ENCODE results near the gene NUDT16L1. TPM values are rescaled to one million over a fixed set of nuclear protein-coding genes. Genes with fewer than 3 reads are reported as not detected.
"Not testable (repeated sequence)": the region's sequence is repeated elsewhere in the genome, so short reads cannot be mapped to it uniquely, and the experiment has no call there.

Gene NUDT16L1
- total and polyA plus RNA-seq, 2 experiments from 2014 or later, result 84.4 to 157 TPM

DNA sequence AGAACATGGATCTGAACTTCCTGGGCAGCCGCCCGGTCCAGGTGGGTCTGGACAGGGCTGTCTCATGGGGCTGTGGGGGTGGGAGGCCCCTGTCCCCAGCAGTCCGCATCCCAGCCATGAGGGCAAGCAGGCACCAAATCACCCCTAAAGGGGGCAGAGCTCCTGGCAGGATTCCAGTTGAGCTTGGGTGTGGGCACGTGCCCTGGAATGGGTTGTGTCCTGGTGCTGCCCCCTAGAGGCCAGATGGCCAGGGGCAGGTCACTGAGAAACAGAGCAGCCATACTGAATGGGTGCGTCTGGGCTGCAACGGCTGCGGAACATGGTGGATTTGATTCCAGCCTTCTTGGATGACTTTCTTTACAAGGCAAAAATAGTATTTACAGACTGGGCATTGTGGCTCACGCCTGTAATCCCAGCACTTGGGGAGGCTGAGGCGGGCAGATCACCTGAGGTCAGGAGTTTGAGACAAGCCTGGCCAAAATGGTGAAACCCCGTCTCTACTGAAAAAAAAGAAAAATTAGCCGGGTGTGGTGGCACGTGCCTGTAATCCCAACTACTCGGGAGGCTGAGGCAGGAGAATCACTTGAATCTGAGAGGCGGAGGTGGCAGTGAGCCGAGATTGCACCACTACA lies 42.8 kb upstream of the NUDT16L1 start:
- H3K4me3 ChIP-seq; H3K27me3 ChIP-seq; H3K27ac ChIP-seq; H3K36me3 ChIP-seq; H3K9me3 ChIP-seq (ENCODE audit: low read depth); H3K4me1 ChIP-seq (ENCODE audit: low read depth): not testable (repeated sequence)
- DNase-seq (ENCODE audit: low read depth in 1 of 2, low spot score in 1 of 2), result peak; percentile 53 to 57
- TF ChIP-seq CTCF (IDR thresholded peaks at IDR 0.05; ENCODE audit: low read depth, low read length), result peak; percentile 72

DNA sequence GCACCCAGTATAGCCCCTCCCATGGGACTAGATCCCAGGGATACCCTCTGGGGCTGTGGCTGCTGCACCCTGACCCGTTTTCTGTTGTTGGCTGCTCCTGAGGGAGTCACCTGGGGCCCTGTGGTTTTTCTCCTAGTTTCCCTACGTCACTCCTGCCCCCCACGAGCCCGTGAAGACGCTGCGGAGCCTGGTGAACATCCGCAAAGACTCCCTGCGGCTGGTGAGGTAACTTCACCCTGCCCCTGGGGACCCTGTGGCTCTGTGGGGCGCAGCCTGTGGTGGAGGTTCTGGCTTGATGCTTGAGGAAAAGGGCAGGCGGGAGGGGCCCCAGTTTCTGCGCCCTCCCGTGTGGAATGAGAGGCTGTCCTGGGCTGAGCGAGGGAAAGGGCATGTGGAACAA lies 41.5 kb upstream of the NUDT16L1 start:
- H3K36me3 ChIP-seq, result peaks cover 4% of the 10 kb centered on the region
- no peak for DNase-seq (ENCODE audit: low read depth in 1 of 2, low spot score in 1 of 2)
- no peaks in the 10 kb centered on the region for H3K27me3 ChIP-seq
- H3K4me1 ChIP-seq (ENCODE audit: low read depth), result no peaks in the 10 kb centered on the region
- no peak overlapping the region for H3K4me3 ChIP-seq
- no peak overlapping the region for H3K27ac ChIP-seq
- no peak for TF ChIP-seq CTCF (IDR thresholded peaks at IDR 0.05; ENCODE audit: low read depth, low read length)
- no peaks in the 10 kb centered on the region for H3K9me3 ChIP-seq (ENCODE audit: low read depth)

- Histone ChIP-seq H3K36me3 (peaks cover 7% of the 10 kb centered on the region), H3K4me3 (no peak overlapping the region), H3K27ac (no peak overlapping the region), H3K9me3 (ENCODE audit: low read depth) (no peaks in the 10 kb centered on the region), H3K4me1 (ENCODE audit: low read depth) (no peaks in the 10 kb centered on the region), H3K27me3 (no peaks in the 10 kb centered on the region)
- TF ChIP-seq CTCF (IDR thresholded peaks at IDR 0.05; ENCODE audit: low read depth, low read length), result no peak
- DNase-seq (ENCODE audit: low read depth in 1 of 2, low spot score in 1 of 2), result no peak
Measured at GRCh38 chr16:4652561-4652960, 40.8 kb upstream of the NUDT16L1 start.

- Histone ChIP-seq H3K27me3 (no peaks in the 10 kb centered on the region), H3K4me1 (ENCODE audit: low read depth) (no peaks in the 10 kb centered on the region), H3K9me3 (ENCODE audit: low read depth) (no peaks in the 10 kb centered on the region), H3K4me3 (no peak overlapping the region), H3K27ac (no peak overlapping the region), H3K36me3 (peaks cover 7% of the 10 kb centered on the region)
- TF ChIP-seq CTCF (IDR thresholded peaks at IDR 0.05; ENCODE audit: low read depth, low read length), result no peak
- DNase-seq (ENCODE audit: low read depth in 1 of 2, low spot score in 1 of 2), result no peak
Measured at GRCh38 chr16:4654011-4654963, 39.1 kb upstream of the NUDT16L1 start.

DNA sequence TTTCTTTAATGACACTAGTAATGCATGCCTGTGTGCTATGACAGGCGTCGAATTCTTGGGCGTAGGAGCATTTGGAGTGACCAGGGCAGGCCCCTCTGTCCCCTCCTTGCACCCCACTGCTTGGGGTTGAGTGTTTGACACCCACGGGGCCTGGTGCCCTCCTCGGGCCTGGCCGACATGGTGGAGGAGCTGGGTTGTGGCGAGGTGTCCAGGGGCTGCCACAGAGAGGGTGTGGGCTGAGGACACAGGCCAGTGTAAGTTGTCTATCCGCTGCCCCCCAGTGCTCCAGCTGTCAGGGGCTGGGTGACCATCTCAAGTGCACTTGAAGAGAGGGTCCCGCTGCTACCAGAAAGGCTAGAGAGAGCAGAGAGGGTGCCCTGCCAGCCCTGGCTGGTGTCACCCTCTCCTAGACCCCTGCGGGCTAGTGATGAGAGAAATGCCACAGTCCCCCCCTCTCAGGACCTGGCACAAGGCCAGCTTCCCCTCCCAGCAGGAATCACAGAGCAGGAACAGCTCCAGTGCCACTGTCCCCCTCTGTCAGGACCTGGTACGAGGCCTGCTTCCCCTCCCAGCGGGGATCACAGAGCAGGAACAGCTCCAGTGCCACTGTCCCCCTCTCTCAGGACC lies 38.3 kb upstream of the NUDT16L1 start:
- peaks cover 7% of the 10 kb centered on the region for H3K36me3 ChIP-seq

More for the DNA sequence above, 38.3 kb upstream of the NUDT16L1 start:
- no peaks in the 10 kb centered on the region for H3K9me3 ChIP-seq (ENCODE audit: low read depth)
- no peak for TF ChIP-seq CTCF (IDR thresholded peaks at IDR 0.05; ENCODE audit: low read depth, low read length)
- no peaks in the 10 kb centered on the region for H3K4me1 ChIP-seq (ENCODE audit: low read depth)
- DNase-seq (ENCODE audit: low read depth in 1 of 2, low spot score in 1 of 2), result no peak
- H3K27ac ChIP-seq, result no peak overlapping the region
- no peaks in the 10 kb centered on the region for H3K27me3 ChIP-seq
- no peak overlapping the region for H3K4me3 ChIP-seq

Measured in cardiac muscle cell (in vitro differentiated cells and primary cell).